PC-3 (cell line): Measurements from ENCODE around the gene ALS2CL. TPM values are rescaled to one million over a fixed set of nuclear protein-coding genes. Genes with fewer than 3 reads are reported as not detected.

Experiments
- ATAC-seq: fragments of 200-7000 bp; cut with Tn5 transposase; 2 replicates; pipeline ENCODE4 v1.9.1; 2020; ENCODE audit warnings: mild to moderate bottlenecking, moderate library complexity
- BruUV-seq: library from RNA; stranded (reverse); fragments of 400-500 nt; replicated peaks from 2 replicates; lab custom pipeline; 2021; lab: Mats Ljungman, UMichigan
- CTCF ChIA-PET: fragments of 300-600 bp; sonication (Branson Sonifier 250); formaldehyde crosslinking; loops from one replicate; lab custom pipeline; 2022; ENCODE audit warnings: antibody characterized with exemption; lab: Charles Lee
- POLR2A ChIA-PET: fragments of 300-600 bp; sonication (Branson Sonifier 250); formaldehyde crosslinking; loops from one replicate; lab custom pipeline; 2022; ENCODE audit warnings: antibody characterized with exemption; ENCODE audit not compliant: unreplicated experiment; lab: Charles Lee
- DNase-seq: peaks from one replicate; pipeline ENCODE4 v3.0.0-alpha.2; 2015
- H2AFZ ChIP-seq: fragments of 300-600 bp; sonication (generic); 2 replicates; pipeline ENCODE4 v1.6.0; 2016; ENCODE audit warnings: antibody characterized with exemption, low read length
- H3F3A ChIP-seq: fragments of 300-600 bp; sonication (generic); one replicate; pipeline ENCODE4 v1.6.0; 2017; ENCODE audit warnings: antibody characterized with exemption, low read length, control low read depth, mild to moderate bottlenecking; ENCODE audit not compliant: unreplicated experiment
- H3K27ac ChIP-seq: fragments of 300-600 bp; sonication (generic); 2 replicates; pipeline ENCODE4 v1.5.1; 2016; ENCODE audit warnings: mild to moderate bottlenecking, low read length
- H3K27me3 ChIP-seq: fragments of 300-600 bp; sonication (generic); 2 replicates; pipeline ENCODE4 v1.6.1; 2016; ENCODE audit warnings: low read length, mixed read lengths
- H3K36me3 ChIP-seq: fragments of 300-600 bp; sonication (generic); 2 replicates; pipeline ENCODE4 v1.6.1; 2016; ENCODE audit warnings: low read depth, mixed run types, low read length, mixed read lengths
- H3K4me1 ChIP-seq: fragments of 300-600 bp; sonication (generic); 2 replicates; pipeline ENCODE4 v1.5.1; 2016; ENCODE audit warnings: low read length; ENCODE audit not compliant: insufficient read depth
- H3K4me2 ChIP-seq: fragments of 300-600 bp; sonication (generic); 2 replicates; pipeline ENCODE4 v1.6.0; 2016; ENCODE audit warnings: low read length
- H3K4me3 ChIP-seq: fragments of 300-600 bp; sonication (generic); 2 replicates; pipeline ENCODE4 v1.5.1; 2016; ENCODE audit warnings: mild to moderate bottlenecking, low read length, mixed read lengths
- H3K79me2 ChIP-seq: fragments of 300-600 bp; sonication (generic); 2 replicates; pipeline ENCODE4 v1.6.1; 2017; ENCODE audit warnings: low read length, mixed read lengths
- H3K9ac ChIP-seq: fragments of 300-600 bp; sonication (generic); 2 replicates; pipeline ENCODE4 v1.6.0; 2016; ENCODE audit warnings: mild to moderate bottlenecking, low read length
- H3K9me2 ChIP-seq: fragments of 300-600 bp; sonication (generic); replicated peaks from 2 replicates; pipeline ENCODE4 v1.6.1; 2016; ENCODE audit warnings: mixed run types, low read length, mixed read lengths
- H3K9me3 ChIP-seq: fragments of 300-600 bp; sonication (generic); 2 replicates; pipeline ENCODE4 v1.6.1; 2016; ENCODE audit warnings: low read length, mixed read lengths
- H4K20me1 ChIP-seq: fragments of 300-600 bp; sonication (generic); 2 replicates; pipeline ENCODE4 v1.6.1; 2016; ENCODE audit warnings: low read length, mixed read lengths
- CTCF ChIP-seq: fragments of 300-600 bp; sonication (generic); conservative IDR thresholded peaks from 2 replicates; pipeline ENCODE4 v1.5.1; 2017; ENCODE audit warnings: antibody characterized with exemption, low read depth, mild to moderate bottlenecking, low read length
- EZH2 ChIP-seq: fragments of 300-600 bp; sonication (generic); IDR thresholded peaks from one replicate; pipeline ENCODE4 v1.6.1; 2017; ENCODE audit warnings: antibody characterized with exemption, mild to moderate bottlenecking, low read length; ENCODE audit not compliant: unreplicated experiment
- EZH2phosphoT487 ChIP-seq: fragments of 300-600 bp; sonication (generic); IDR thresholded peaks from 2 replicates; pipeline ENCODE4 v1.6.1; 2018; ENCODE audit warnings: mild to moderate bottlenecking, antibody characterized with exemption, low read length, borderline replicate concordance
- intact Hi-C: fragments of 100-400 bp; cut with micrococcal nuclease; formaldehyde crosslinking; loops from 2 replicates; pipeline ENCODE4 v1.9.0; 2023
- total RNA-seq: library from RNA; depleted of rRNA; stranded (reverse); fragments of >200 nt; gene quantifications from 2 replicates; pipeline ENCODE4 v1.2.3, GENCODE V29; 2014

The ALS2CL gene
- total RNA-seq, 1 experiment from 2014 or later = 30.1 TPM

GRCh38 chr3:46680298-46680826 is 13.1 kb downstream of the ALS2CL start:
- no peak for TF ChIP-seq CTCF
- TF ChIP-seq EZH2 = no peak
- no peak for TF ChIP-seq EZH2phosphoT487
- H3F3A ChIP-seq = no peaks in the 10 kb centered on the region
- ATAC-seq (no peak), DNase-seq (no peak)
- no peak overlapping the region for H3K27ac ChIP-seq
- H3K36me3 ChIP-seq = 0 out of 2 replicates have a peak, but pooled peaks cover 2% of the 10 kb centered on the region
- no peaks in the 10 kb centered on the region for H4K20me1 ChIP-seq
- no peak overlapping the region for H3K4me3 ChIP-seq
- no TSS peak for BruUV-seq
- ChIA-PET CTCF (no interaction called here), POLR2A (no interaction called here)
- H3K4me1 ChIP-seq = no peaks in the 10 kb centered on the region
- H2AFZ ChIP-seq = no peak overlapping the region
- H3K9me3 ChIP-seq = no peaks in the 10 kb centered on the region
- no peak overlapping the region for H3K4me2 ChIP-seq
- no peaks in the 10 kb centered on the region for H3K9me2 ChIP-seq
- intact Hi-C loops = no loop called here
- no peaks in the 10 kb centered on the region for H3K79me2 ChIP-seq
- no peak overlapping the region for H3K9ac ChIP-seq
- H3K27me3 ChIP-seq = no peaks in the 10 kb centered on the region

- no TSS peak for BruUV-seq
- POLR2A ChIA-PET = no interaction called here
- intact Hi-C loops = no loop called here
These were observed 13.8 kb downstream of the ALS2CL start for GRCh38 chr3:46679681-46680080.

More at GRCh38 chr3:46679681-46680080, 13.8 kb downstream of the ALS2CL start:
- TF ChIP-seq EZH2 (no peak), EZH2phosphoT487 (no peak), CTCF (no peak)
- no peaks in the 10 kb centered on the region for H3K79me2 ChIP-seq
- no peak overlapping the region for H2AFZ ChIP-seq
- H3K27ac ChIP-seq = no peak overlapping the region
- no peaks in the 10 kb centered on the region for H3F3A ChIP-seq
- no peaks in the 10 kb centered on the region for H3K9me2 ChIP-seq
- no peak for ATAC-seq
- H3K9me3 ChIP-seq = no peaks in the 10 kb centered on the region
- H3K4me2 ChIP-seq = no peak overlapping the region
- CTCF ChIA-PET = no interaction called here
- DNase-seq = no peak
- H3K4me1 ChIP-seq = no peaks in the 10 kb centered on the region
- H3K36me3 ChIP-seq = 0 out of 2 replicates have a peak, but pooled peaks cover 4% of the 10 kb centered on the region
- no peak overlapping the region for H3K4me3 ChIP-seq
- H3K27me3 ChIP-seq = no peaks in the 10 kb centered on the region
- no peaks in the 10 kb centered on the region for H4K20me1 ChIP-seq
- H3K9ac ChIP-seq = no peak overlapping the region
